HUES48 (cell line): ENCODE measurements around the gene ZNRF3.

Experiments used
- H3K27ac ChIP-seq: one replicate; pipeline ENCODE4 v1.7.0; 2013; ENCODE audit warnings: low read depth, low read length, inconsistent platforms
- H3K27me3 ChIP-seq: 2 replicates; pipeline ENCODE4 v1.6.1; 2013; ENCODE audit warnings: mild to moderate bottlenecking, low read length; ENCODE audit not compliant: control insufficient read depth, insufficient read depth
- H3K36me3 ChIP-seq: 2 replicates; pipeline ENCODE4 v1.6.1; 2013; ENCODE audit warnings: low read length; ENCODE audit not compliant: control insufficient read depth, insufficient read depth
- H3K4me1 ChIP-seq: 2 replicates; pipeline ENCODE4 v1.6.1; 2013; ENCODE audit warnings: mild to moderate bottlenecking, low read length; ENCODE audit not compliant: control insufficient read depth, insufficient read depth
- H3K4me3 ChIP-seq: 2 replicates; pipeline ENCODE4 v1.5.1; 2013; ENCODE audit warnings: mild to moderate bottlenecking, low read depth, low read length
- H3K9ac ChIP-seq: 2 replicates; pipeline ENCODE4 v1.6.1; 2013; ENCODE audit warnings: mild to moderate bottlenecking, low read depth, low read length, moderate library complexity
- H3K9me3 ChIP-seq: 2 replicates; pipeline ENCODE4 v1.6.1; 2013; ENCODE audit warnings: low read length; ENCODE audit not compliant: control insufficient read depth, insufficient read depth

ZNRF3 gene

GRCh38 chr22:28921585-28921879 is 38.2 kb downstream of the ZNRF3 start:
- Histone ChIP-seq H3K4me1 (peaks cover 44% of the 10 kb centered on the region), H3K9me3 (no peaks in the 10 kb centered on the region), H3K27ac (peak overlapping the region; percentile 6), H3K4me3 (no peak overlapping the region), H3K9ac (no peak overlapping the region), H3K27me3 (no peaks in the 10 kb centered on the region), H3K36me3 (no peaks in the 10 kb centered on the region)

DNA sequence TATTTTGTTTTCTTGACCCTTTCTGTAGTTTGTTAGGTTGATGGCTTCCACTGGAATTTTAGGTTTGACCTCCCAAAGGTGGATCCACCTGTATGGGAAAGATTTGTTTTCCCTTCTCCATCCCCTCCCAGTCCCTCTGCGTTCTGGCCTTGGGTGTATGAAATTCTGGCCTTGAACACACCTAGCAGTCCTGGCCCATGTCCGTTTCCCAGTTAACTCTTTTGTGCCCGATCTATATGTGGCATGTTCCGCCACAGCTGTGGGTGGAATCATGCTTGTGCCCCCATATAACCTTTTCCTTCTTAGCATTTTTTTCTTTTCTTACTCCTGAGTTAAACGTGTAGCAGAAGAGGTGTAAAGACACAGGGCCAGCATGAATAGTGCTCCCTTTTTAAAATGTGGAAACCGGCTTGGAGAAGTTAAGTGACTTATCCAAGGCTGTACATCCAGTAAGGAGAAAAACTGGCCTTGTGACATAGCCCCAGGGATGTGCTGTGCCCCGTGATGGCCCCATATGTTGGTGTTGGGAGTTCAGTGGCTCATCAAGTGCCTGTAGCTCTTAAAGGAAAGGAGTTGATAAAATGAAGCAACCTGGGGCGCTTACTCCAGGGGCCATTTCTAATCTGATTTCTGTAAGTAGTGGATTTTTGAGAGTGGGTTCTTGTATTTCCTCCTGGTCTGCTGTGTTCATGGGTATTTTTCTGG is 39.3 kb downstream of the ZNRF3 start:
- H3K9me3 ChIP-seq = no peaks in the 10 kb centered on the region
- H3K9ac ChIP-seq = no peak overlapping the region
- no peaks in the 10 kb centered on the region for H3K27me3 ChIP-seq
- H3K27ac ChIP-seq = no peak overlapping the region
- peaks cover 33% of the 10 kb centered on the region for H3K4me1 ChIP-seq
- no peaks in the 10 kb centered on the region for H3K36me3 ChIP-seq
- no peak overlapping the region for H3K4me3 ChIP-seq

DNA sequence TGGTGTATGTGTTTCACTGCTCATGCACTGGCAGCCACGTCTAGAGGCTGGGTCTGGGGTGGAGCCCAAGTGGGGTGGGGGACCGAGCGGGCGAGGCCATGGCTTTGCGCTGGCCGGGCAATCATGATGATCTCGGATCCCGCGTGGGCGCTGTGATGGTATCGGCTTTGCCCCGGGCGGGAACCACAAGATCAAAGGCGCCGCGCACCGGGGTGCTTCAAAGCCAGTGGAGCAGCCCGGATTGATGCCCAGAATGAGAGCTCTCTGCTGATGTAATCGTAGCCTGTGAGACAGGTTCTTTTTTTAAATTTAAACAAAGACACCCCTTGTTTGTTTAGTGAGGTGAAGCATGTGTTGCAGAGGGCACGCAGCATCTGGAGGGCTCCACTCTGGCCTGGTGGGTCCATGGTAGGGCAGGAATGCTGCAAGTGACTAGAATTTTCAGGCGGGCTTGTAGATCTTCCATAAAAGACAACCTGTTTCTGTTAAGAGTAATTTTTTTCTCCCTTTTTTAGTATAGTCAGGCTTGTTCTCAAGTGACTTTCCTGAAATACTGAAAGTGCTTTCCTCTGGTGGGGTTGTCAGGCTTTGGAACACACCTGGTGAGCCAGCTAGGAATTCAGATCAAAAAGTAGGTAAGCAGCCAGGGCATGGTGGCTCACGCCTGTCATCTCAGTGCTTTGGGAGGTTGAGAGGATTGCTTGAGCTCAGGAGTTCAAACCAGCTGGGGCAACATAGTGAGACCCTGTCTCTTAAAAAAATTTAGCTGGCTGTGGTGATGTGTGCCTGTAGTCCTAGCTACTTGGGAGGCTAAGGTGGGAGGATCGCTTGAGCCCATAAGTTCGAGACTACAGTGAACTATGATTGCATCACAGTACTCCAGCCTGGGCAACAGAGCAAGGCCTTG is 40.7 kb downstream of the ZNRF3 start:
- Histone ChIP-seq H3K9ac (no peak overlapping the region), H3K27me3 (no peaks in the 10 kb centered on the region), H3K4me1 (peaks cover 21% of the 10 kb centered on the region), H3K4me3 (no peak overlapping the region), H3K9me3 (no peaks in the 10 kb centered on the region), H3K36me3 (no peaks in the 10 kb centered on the region), H3K27ac (peak overlapping the region; percentile 10)

GRCh38 chr22:28925916-28926315 is 42.5 kb downstream of the ZNRF3 start:
- no peak overlapping the region for H3K27ac ChIP-seq
- peaks cover 22% of the 10 kb centered on the region for H3K4me1 ChIP-seq

GRCh38 chr22:28927630-28928029 is 44.3 kb downstream of the ZNRF3 start:
- Histone ChIP-seq H3K9ac (no peak overlapping the region), H3K27ac (no peak overlapping the region), H3K4me1 (peaks cover 15% of the 10 kb centered on the region), H3K36me3 (no peaks in the 10 kb centered on the region), H3K4me3 (no peak overlapping the region), H3K9me3 (no peaks in the 10 kb centered on the region), H3K27me3 (no peaks in the 10 kb centered on the region)

More at GRCh38 chr22:28925916-28926315, 42.5 kb downstream of the ZNRF3 start:
- no peaks in the 10 kb centered on the region for H3K9me3 ChIP-seq
- H3K4me3 ChIP-seq = no peak overlapping the region
- no peaks in the 10 kb centered on the region for H3K27me3 ChIP-seq
- H3K36me3 ChIP-seq = no peaks in the 10 kb centered on the region
- no peak overlapping the region for H3K9ac ChIP-seq

DNA sequence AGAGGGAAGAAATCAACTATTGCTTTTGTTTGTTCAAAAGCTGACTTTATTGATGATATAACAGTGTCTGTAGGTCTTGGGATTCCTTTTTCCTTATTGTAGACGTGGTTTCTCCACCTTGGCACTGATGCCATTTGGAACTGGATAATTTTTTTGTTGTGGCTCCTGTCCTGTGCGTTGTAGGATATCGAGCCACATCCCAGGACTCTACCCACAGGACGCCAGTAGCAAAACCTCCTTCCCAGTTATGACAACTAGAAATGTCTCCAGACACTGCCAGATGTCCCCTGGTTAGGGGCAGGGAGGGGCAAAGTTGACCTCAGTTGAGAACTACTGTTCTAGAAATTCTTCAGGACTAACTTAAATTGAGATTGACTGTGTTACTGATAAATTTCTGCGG is 45.8 kb downstream of the ZNRF3 start:
- H3K4me3 ChIP-seq = no peak overlapping the region
- no peaks in the 10 kb centered on the region for H3K36me3 ChIP-seq
- no peaks in the 10 kb centered on the region for H3K27me3 ChIP-seq
- no peaks in the 10 kb centered on the region for H3K9me3 ChIP-seq
- no peak overlapping the region for H3K27ac ChIP-seq
- no peak overlapping the region for H3K9ac ChIP-seq
- H3K4me1 ChIP-seq = peaks cover 25% of the 10 kb centered on the region

DNA sequence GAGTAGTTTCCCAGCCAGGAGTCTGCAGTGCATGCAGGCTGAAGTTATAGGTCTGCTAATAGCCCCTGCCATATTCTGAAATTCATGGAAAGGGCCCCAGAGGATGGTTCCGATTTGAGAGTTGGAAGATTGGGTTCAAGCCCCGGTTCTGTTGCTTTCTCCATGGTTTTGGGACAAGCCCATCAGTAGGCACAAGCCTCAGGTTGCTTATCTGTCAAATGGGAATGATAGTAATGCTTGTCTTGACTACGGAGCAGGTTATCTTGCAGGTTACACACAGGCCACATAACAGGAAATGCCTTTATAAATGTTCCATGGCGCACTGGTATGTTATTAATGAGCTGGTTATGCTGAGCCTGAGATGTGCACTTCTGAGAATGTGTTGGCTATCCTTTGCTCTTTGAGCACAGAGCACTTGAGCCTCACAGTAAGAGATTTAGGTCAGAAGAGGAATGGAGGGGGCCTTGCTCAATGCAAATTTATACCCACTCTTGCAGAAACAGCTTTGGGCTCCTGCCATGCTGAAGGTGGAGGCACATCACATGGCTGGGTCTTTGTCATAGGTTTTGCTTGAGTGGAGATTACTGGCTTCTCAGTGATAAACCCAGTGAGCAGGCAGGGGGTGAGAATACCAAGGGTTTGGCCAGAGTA is 47.1 kb downstream of the ZNRF3 start:
- Histone ChIP-seq H3K27ac (no peak overlapping the region), H3K4me3 (no peak overlapping the region)

DNA sequence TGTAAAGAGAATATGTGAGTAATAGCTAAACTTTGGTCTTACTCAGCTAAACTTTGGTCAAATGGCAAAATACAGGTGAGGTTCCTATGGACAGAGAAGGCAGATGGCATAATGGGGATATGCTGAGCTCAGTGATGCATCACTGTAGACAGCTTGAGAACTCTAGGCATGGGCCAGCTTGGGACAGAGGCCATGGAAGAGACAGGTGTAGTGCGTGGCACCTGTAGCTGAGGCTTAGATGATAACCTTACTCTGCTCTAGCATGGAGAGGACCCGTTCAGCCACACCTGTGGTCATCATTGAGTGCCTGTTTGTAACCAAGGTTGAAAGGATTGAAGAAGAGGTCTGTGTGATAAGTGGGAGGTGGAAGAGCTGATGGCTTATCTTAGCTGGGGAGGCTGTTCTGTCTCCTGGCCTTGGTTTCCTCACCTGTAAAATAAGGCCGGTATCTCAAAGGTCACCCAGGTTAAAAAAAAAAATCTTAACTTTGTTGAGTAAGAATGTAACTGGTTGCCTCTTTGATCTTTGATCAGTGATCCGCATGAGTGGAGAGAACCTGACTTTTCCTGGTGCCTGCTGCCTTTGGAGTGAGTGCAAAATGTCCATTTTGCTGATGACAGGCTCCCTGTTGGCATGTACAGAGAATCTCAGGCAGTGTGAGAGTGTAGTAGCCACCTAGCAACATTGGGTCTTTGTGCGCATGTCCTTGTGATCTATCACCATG is 48.6 kb downstream of the ZNRF3 start:
- H3K36me3 ChIP-seq = no peaks in the 10 kb centered on the region
- no peaks in the 10 kb centered on the region for H3K27me3 ChIP-seq
- H3K4me3 ChIP-seq = no peak overlapping the region
- H3K9me3 ChIP-seq = no peaks in the 10 kb centered on the region
- no peak overlapping the region for H3K9ac ChIP-seq
- no peak overlapping the region for H3K27ac ChIP-seq
- H3K4me1 ChIP-seq = peaks cover 20% of the 10 kb centered on the region

More for the DNA sequence above, 47.1 kb downstream of the ZNRF3 start:
- Histone ChIP-seq H3K4me1 (peaks cover 20% of the 10 kb centered on the region), H3K9ac (no peak overlapping the region), H3K36me3 (no peaks in the 10 kb centered on the region), H3K9me3 (no peaks in the 10 kb centered on the region), H3K27me3 (no peaks in the 10 kb centered on the region)

- no peaks in the 10 kb centered on the region for H3K36me3 ChIP-seq
- H3K4me1 ChIP-seq = peaks cover 20% of the 10 kb centered on the region
- H3K9ac ChIP-seq = no peak overlapping the region
- no peaks in the 10 kb centered on the region for H3K27me3 ChIP-seq
- no peaks in the 10 kb centered on the region for H3K9me3 ChIP-seq
- H3K4me3 ChIP-seq = no peak overlapping the region
- no peak overlapping the region for H3K27ac ChIP-seq
These were observed 49.9 kb downstream of the ZNRF3 start for GRCh38 chr22:28933321-28933720.

DNA sequence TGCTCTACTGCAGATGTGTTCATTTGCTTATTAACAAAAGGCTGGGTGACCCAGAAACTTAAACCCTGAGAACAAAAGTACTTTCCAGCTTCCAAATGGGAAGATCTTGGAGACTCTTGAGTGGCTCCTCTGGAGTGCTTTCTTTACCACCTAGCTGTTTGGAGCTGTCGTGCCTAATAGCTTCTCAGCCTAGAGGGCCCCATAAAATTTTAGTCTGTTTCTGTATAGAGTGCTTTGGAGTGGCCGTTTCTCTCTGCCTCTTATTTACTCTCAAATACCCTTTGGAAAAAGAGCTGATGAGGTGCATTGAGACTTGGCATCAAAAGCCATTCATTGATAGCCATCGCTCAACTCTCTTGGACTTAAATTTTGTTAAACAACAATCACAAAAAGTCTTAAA is 50.7 kb downstream of the ZNRF3 start:
- H3K9ac ChIP-seq = no peak overlapping the region
- no peaks in the 10 kb centered on the region for H3K27me3 ChIP-seq
- H3K36me3 ChIP-seq = no peaks in the 10 kb centered on the region
- H3K4me1 ChIP-seq = peaks cover 21% of the 10 kb centered on the region
- H3K4me3 ChIP-seq = no peak overlapping the region
- H3K9me3 ChIP-seq = no peaks in the 10 kb centered on the region
- H3K27ac ChIP-seq = no peak overlapping the region
